Stimulated activated naive B cell treated with anti-CD40 and anti-IgM and Interleukin-4, amounts not matched to agents 10 μg/mL and 1 μg/mL and 100 μg/mL, for 72 hours (primary cell): ENCODE measurements around the gene SLC7A1.
A peak's percentile ranks its signal among the peaks of the same experiment; 100 is the strongest.

ENCODE experiments used
- ATAC-seq, 2 donors: fragments of 150-1000 bp; cut with Tn5 transposase; replicated peaks; 2 replicates each; pipeline ENCODE4 v1.10.0; 2021; ENCODE audit warnings: moderate library complexity in 1 of 2
- DNase-seq: peaks from one replicate; pipeline ENCODE4 v3.0.0; 2021
- H3K27ac Mint-ChIP-seq: one replicate; pipeline ENCODE4 v1.8.0; 2022; ENCODE audit warnings: mild to moderate bottlenecking, mixed read lengths
- H3K27me3 Mint-ChIP-seq, 2 donors: one replicate each; pipeline ENCODE4 v1.8.0; 2022; ENCODE audit warnings: mixed read lengths in 2 of 2
- H3K36me3 Mint-ChIP-seq, 2 donors: one replicate each; pipeline ENCODE4 v1.8.0; 2022; ENCODE audit warnings: mixed read lengths in 2 of 2, mild to moderate bottlenecking in 1 of 2
- H3K4me1 Mint-ChIP-seq, 2 donors: one replicate each; pipeline ENCODE4 v1.8.0; 2022; ENCODE audit warnings: mixed read lengths in 2 of 2, mild to moderate bottlenecking in 1 of 2
- H3K4me3 Mint-ChIP-seq, 2 donors: one replicate each; pipeline ENCODE4 v1.8.0; 2022; ENCODE audit warnings: mild to moderate bottlenecking in 2 of 2, mixed read lengths in 2 of 2, moderate library complexity in 1 of 2
- H3K9me3 Mint-ChIP-seq, 2 donors: one replicate each; pipeline ENCODE4 v1.8.0; 2022; ENCODE audit warnings: mixed read lengths in 2 of 2, mild to moderate bottlenecking in 1 of 2

Gene SLC7A1

GRCh38 chr13:29576581-29576980 is 18.9 kb downstream of the SLC7A1 start:
- no peaks in the 10 kb centered on the region for H3K9me3 Mint-ChIP-seq
- DNase-seq (no peak), ATAC-seq (no peak)
- peaks cover 21 to 35% of the 10 kb centered on the region in 2 donors for H3K36me3 Mint-ChIP-seq
- no peaks in the 10 kb centered on the region for H3K27me3 Mint-ChIP-seq
- H3K27ac Mint-ChIP-seq: no peak overlapping the region
- H3K4me1 Mint-ChIP-seq: peaks cover 41 to 60% of the 10 kb centered on the region in 2 donors
- H3K4me3 Mint-ChIP-seq: no peak overlapping the region

DNA sequence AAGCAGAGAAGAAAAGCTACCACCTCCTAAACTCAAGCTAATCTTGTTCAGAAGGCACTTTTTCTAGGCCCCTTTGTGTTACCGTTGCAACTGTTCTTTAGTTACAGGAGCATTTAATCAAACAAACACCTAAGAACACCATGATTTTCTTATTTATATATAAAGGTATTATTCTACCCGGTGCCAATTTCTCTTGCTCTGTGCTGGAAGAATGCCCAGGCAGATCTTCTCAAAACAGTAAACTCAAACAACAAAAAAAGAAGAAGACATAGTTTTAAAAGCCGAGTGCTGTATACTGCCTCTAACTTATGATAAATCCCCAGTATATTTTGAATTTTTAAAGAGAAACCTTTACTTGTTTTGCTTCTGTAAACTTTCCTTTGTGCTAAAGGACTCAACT is 20.4 kb downstream of the SLC7A1 start:
- Mint-ChIP-seq H3K4me1 (peaks cover 37 to 52% of the 10 kb centered on the region in 2 donors), H3K27ac (no peak overlapping the region), H3K9me3 (no peaks in the 10 kb centered on the region), H3K4me3 (no peak overlapping the region), H3K27me3 (no peaks in the 10 kb centered on the region), H3K36me3 (peaks cover 22 to 34% of the 10 kb centered on the region in 2 donors)
- no peak for DNase-seq
- no peak for ATAC-seq

DNA sequence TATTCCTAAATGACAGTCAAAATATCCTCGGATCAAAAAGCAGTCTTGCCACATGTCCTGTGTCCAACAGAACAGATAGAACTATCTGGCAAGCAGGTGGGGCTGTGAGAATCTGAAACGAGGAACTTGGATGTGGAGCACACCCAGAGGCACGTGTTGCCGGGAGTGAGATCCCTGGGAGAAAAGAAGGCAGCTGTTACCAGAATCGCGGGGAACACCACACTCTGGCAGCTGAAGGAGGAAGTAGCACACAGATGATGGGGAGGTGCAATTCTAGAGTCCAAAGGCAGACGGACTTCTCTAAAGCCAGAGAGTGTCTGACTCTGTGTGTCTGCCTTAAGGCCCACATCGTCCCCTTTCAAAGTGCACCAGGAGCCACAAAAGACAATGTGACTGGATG is 22.3 kb downstream of the SLC7A1 start:
- no peaks in the 10 kb centered on the region for H3K9me3 Mint-ChIP-seq
- H3K4me1 Mint-ChIP-seq: peaks cover 32 to 47% of the 10 kb centered on the region in 2 donors
- no peaks in the 10 kb centered on the region for H3K27me3 Mint-ChIP-seq
- ATAC-seq (peak; percentile 80 to 84), DNase-seq (no peak)
- peaks cover 17 to 38% of the 10 kb centered on the region in 2 donors for H3K36me3 Mint-ChIP-seq
- peak overlapping the region; percentile 72 for H3K27ac Mint-ChIP-seq
- peak overlapping the region; percentile 31 to 52 for H3K4me3 Mint-ChIP-seq

GRCh38 chr13:29572575-29572974 is 22.9 kb downstream of the SLC7A1 start:
- no peaks in the 10 kb centered on the region for H3K9me3 Mint-ChIP-seq
- DNase-seq: no peak
- H3K36me3 Mint-ChIP-seq: peaks cover 17 to 36% of the 10 kb centered on the region in 2 donors
- peaks cover 31 to 43% of the 10 kb centered on the region in 2 donors for H3K4me1 Mint-ChIP-seq
- H3K27ac Mint-ChIP-seq: no peak overlapping the region
- no peak overlapping the region for H3K4me3 Mint-ChIP-seq
- no peak for ATAC-seq
- no peaks in the 10 kb centered on the region for H3K27me3 Mint-ChIP-seq

DNA sequence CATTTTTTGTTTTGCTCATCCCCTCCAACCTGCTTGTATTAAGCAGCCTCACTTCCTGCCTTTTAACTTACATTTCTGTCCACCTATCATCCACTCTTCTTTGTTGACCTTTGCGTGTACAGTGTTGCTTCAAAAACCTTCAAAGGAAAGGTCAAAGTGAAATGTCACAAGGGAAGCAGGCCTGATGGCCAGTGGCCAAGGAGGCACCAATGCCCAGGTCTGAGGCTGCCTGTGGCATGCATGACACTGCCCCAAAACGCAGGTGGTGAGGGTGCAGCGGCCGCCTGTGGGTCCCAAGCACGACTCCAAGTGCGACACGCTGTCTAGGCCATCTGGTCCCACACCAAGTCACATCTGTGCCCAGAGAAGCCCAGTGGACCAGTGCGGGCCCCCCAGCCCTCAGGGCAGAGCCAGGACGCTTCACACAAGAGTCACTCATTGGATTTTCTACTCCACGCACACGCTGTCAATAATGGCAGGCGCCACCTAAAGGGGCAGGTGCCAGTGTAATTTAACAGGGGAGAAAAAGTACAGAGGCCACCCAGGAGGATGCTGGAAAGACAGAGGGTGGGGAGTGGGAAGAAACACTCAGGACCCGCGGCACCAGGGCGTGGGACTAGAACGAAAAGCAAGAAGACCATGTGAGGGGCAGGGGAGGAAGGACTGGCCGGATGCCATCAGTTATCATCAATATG is 23.5 kb downstream of the SLC7A1 start:
- Mint-ChIP-seq H3K27ac (no peak overlapping the region), H3K27me3 (no peaks in the 10 kb centered on the region), H3K4me3 (no peak overlapping the region), H3K4me1 (peaks cover 31 to 42% of the 10 kb centered on the region in 2 donors), H3K36me3 (peaks cover 17 to 36% of the 10 kb centered on the region in 2 donors), H3K9me3 (no peaks in the 10 kb centered on the region)
- no peak for DNase-seq
- no peak for ATAC-seq

DNA sequence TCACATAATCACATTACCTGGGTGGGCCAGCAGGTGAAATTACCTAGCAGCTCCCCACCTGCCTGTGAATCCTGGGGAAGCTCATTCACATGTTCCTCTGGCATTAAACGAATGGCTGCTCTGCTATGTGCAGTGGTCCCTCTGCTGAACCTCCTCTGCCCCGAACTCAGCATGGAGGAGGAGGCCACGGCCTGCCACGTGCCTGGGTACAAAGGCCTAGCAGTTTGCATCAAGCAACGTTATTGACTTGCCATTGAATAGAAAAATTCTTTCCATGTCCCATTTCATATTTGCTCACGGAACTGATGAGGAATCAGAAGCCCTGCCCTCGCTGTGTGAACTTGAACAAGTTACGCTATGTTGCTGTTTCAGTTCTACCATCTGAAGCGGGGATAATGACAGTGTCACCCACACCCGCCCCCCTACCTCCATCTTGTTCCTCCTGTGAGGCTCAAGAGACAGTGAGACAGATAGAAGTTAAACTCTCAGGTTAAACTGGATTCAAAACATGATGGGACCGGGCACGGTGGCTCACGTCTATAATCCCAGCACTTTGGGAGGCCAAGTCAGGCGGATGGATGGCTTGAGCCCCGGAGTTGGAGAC is 25.3 kb downstream of the SLC7A1 start:
- Mint-ChIP-seq H3K36me3 (peaks cover 12 to 38% of the 10 kb centered on the region in 2 donors), H3K4me3 (no peak overlapping the region), H3K4me1 (peaks cover 35 to 52% of the 10 kb centered on the region in 2 donors)

DNA sequence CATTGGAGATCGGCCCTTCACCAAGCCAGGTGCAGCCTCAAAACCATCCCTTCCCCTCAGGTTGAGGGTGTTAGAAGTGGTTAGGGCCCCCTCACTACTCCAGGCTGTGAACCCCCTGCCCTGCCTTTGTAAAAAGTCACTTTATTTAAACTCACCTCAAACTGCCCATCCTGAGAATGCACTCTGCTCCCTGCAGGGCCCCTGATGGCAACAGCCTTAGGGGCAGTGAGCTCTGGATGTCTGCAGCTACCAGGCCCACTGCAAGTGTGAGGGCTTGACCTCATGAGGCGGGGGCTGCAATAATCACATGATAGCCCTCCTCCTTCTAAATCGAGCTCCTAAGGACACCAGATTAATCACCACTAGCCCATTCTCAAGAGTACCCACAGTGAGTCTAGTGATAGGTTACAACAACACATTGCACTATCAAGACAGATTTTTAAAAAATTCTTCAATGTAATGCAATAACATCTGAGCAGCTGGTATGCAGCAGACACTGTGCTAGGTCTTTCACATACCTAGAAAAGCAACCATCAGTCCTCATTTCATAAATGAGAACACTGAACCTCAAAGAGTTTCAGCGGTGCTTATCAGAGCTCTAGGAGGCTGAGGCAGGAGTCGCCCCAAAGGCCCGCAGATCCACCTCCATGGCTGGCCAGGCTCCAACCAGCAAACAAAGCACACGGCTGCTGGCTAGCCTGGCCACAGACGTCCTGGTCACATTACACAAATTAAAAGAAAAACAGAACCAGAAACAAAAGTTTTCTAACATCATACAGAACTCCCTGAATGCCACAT is 26.0 kb downstream of the SLC7A1 start:
- Mint-ChIP-seq H3K36me3 (peaks cover 12 to 38% of the 10 kb centered on the region in 2 donors), H3K27ac (no peak overlapping the region), H3K4me3 (no peak overlapping the region), H3K4me1 (peaks cover 37 to 49% of the 10 kb centered on the region in 2 donors), H3K9me3 (no peaks in the 10 kb centered on the region), H3K27me3 (no peaks in the 10 kb centered on the region)
- no peak for ATAC-seq
- no peak for DNase-seq

More for the DNA sequence above, 25.3 kb downstream of the SLC7A1 start:
- no peak for DNase-seq
- no peaks in the 10 kb centered on the region for H3K27me3 Mint-ChIP-seq
- no peak overlapping the region for H3K27ac Mint-ChIP-seq
- no peaks in the 10 kb centered on the region for H3K9me3 Mint-ChIP-seq
- no peak for ATAC-seq

GRCh38 chr13:29568731-29569130 is 26.8 kb downstream of the SLC7A1 start:
- DNase-seq (no peak), ATAC-seq (no peak)
- Mint-ChIP-seq H3K4me1 (peaks cover 33 to 49% of the 10 kb centered on the region in 2 donors), H3K27me3 (no peaks in the 10 kb centered on the region), H3K36me3 (peaks cover 12 to 38% of the 10 kb centered on the region in 2 donors), H3K9me3 (no peaks in the 10 kb centered on the region), H3K4me3 (no peak overlapping the region), H3K27ac (no peak overlapping the region)

- no peak overlapping the region for H3K27ac Mint-ChIP-seq
- H3K27me3 Mint-ChIP-seq: no peaks in the 10 kb centered on the region
- H3K36me3 Mint-ChIP-seq: peaks cover 12 to 38% of the 10 kb centered on the region in 2 donors
- peaks cover 27 to 44% of the 10 kb centered on the region in 2 donors for H3K4me1 Mint-ChIP-seq
- no peak for ATAC-seq
- no peaks in the 10 kb centered on the region for H3K9me3 Mint-ChIP-seq
- H3K4me3 Mint-ChIP-seq: no peak overlapping the region
- no peak for DNase-seq
Observed at GRCh38 chr13:29567411-29567810, 28.1 kb downstream of the SLC7A1 start.

DNA sequence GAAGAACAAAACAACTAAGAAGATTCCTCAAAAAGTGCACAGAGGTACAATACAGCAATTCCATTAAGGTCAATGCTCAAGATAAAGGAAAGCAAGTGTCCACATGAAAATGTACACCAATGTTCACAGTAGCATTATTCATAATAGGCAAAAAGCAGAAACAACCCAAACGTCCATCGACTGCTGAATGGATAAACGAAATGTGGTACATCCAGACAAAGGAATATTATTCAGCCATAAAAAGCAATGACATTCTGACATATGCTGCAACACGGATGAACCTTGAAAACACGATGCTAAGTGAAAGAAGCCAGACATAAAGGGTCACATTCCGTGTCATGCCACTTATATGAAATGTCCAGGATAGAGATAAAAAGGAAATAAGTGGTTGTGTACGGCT is 29.3 kb downstream of the SLC7A1 start:
- Mint-ChIP-seq H3K4me1 (peaks cover 22 to 42% of the 10 kb centered on the region in 2 donors), H3K9me3 (no peaks in the 10 kb centered on the region), H3K27ac (no peak overlapping the region), H3K4me3 (no peak overlapping the region), H3K27me3 (no peaks in the 10 kb centered on the region), H3K36me3 (peaks cover 8 to 35% of the 10 kb centered on the region in 2 donors)
- DNase-seq (no peak), ATAC-seq (no peak)

GRCh38 chr13:29564818-29565217 is 30.7 kb downstream of the SLC7A1 start:
- ATAC-seq (no peak), DNase-seq (no peak)
- H3K27me3 Mint-ChIP-seq: no peaks in the 10 kb centered on the region
- H3K4me3 Mint-ChIP-seq: no peak overlapping the region
- H3K27ac Mint-ChIP-seq: no peak overlapping the region
- no peaks in the 10 kb centered on the region for H3K9me3 Mint-ChIP-seq
- peaks cover 1 to 31% of the 10 kb centered on the region in 2 donors for H3K36me3 Mint-ChIP-seq
- H3K4me1 Mint-ChIP-seq: peaks cover 23 to 40% of the 10 kb centered on the region in 2 donors

- H3K36me3 Mint-ChIP-seq: peaks cover 1 to 30% of the 10 kb centered on the region in 2 donors
- H3K4me1 Mint-ChIP-seq: peaks cover 23 to 40% of the 10 kb centered on the region in 2 donors
Observed at GRCh38 chr13:29564373-29564772, 31.1 kb downstream of the SLC7A1 start.

GRCh38 chr13:29563941-29564340 is 31.5 kb downstream of the SLC7A1 start:
- peaks cover 1 to 25% of the 10 kb centered on the region in 2 donors for H3K36me3 Mint-ChIP-seq
- ATAC-seq (no peak), DNase-seq (no peak)
- H3K27ac Mint-ChIP-seq: no peak overlapping the region
- H3K9me3 Mint-ChIP-seq: no peaks in the 10 kb centered on the region
- H3K4me3 Mint-ChIP-seq: no peak overlapping the region
- H3K4me1 Mint-ChIP-seq: peaks cover 21 to 40% of the 10 kb centered on the region in 2 donors
- no peaks in the 10 kb centered on the region for H3K27me3 Mint-ChIP-seq

More at GRCh38 chr13:29564373-29564772, 31.1 kb downstream of the SLC7A1 start:
- Mint-ChIP-seq H3K27ac (no peak overlapping the region), H3K9me3 (no peaks in the 10 kb centered on the region), H3K4me3 (no peak overlapping the region), H3K27me3 (no peaks in the 10 kb centered on the region)
- DNase-seq (no peak), ATAC-seq (no peak)

- no peaks in the 10 kb centered on the region for H3K27me3 Mint-ChIP-seq
- H3K27ac Mint-ChIP-seq: no peak overlapping the region
- H3K4me1 Mint-ChIP-seq: peaks cover 21 to 40% of the 10 kb centered on the region in 2 donors
- no peaks in the 10 kb centered on the region for H3K9me3 Mint-ChIP-seq
- ATAC-seq: no peak
- H3K36me3 Mint-ChIP-seq: peaks cover 1 to 19% of the 10 kb centered on the region in 2 donors
- DNase-seq: no peak
- H3K4me3 Mint-ChIP-seq: no peak overlapping the region
Observed at GRCh38 chr13:29562786-29563438, 32.6 kb downstream of the SLC7A1 start.
